Erythroblast (primary cell): Measurements from ENCODE around the gene HERC5.

Source experiments
- GATA1 ChIP-seq: IDR thresholded peaks from 2 replicates; pipeline ENCODE4 v1.6.1; 2011; ENCODE audit warnings: low read depth, mild to moderate bottlenecking, control low read depth, low read length, moderate library complexity
- POLR2A ChIP-seq: IDR thresholded peaks from 2 replicates; pipeline ENCODE4 v1.6.1; 2011; ENCODE audit warnings: mild to moderate bottlenecking, low read length

DNA sequence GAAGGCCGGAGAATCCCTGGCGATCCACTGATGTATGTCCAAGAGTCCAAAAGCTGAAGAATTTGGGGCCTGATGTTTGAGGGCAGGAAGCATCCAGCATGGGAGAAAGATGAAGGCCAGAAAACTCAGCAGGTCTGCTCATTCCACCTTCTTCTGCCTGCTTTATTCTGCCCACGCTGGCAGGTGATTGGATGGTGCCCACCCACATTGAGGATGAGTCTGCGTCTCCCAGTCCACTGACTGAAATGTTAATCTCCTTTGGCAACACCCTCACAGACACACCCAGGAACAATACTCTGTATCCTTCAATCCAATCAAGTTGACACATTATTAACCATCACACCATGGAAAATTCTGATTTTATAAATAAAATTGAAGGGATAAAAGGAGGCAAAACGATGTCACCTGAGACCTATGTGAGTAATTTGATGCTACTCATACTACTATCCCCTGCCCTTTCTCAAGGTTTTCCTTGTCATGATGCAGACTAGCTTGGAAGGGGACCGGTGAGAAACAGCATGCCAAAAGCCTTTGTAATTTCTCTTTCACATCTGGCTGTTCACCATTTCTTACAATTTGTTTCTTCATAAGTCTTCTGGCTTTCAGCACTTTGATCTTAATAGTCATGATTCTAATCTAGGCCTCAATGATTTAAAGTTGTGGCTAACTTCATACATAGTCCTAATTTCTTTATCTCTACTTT lies 76.3 kb downstream of the HERC5 start:
- TF ChIP-seq POLR2A (no peak), GATA1 (no peak)
